Adipose tissue (tissue), 3 donors: ENCODE data around the gene CLGN. TPM values are rescaled to one million over a fixed set of nuclear protein-coding genes. Genes with fewer than 3 reads are reported as not detected.
"Not testable (repeated sequence)": the region's sequence is repeated elsewhere in the genome, so short reads cannot be mapped to it uniquely, and the experiment has no call there.

Experiments used
- H3K27ac ChIP-seq: one replicate; pipeline ENCODE4 v1.5.1; 2013; ENCODE audit warnings: low read depth, low read length
- WGBS, 3 donors: extraction: QIAGEN DNeasy Blood & Tissue Kit; methylation state at CpG; one replicate each; pipeline ENCODE4 v1.1.7; 2013; 5-methylcytosine and 5-hydroxymethylcytosine counted together
- polyA plus RNA-seq, 3 donors: library from polyadenylated mRNA; stranded (reverse); fragments of 200-250 nt; gene quantifications; one replicate each; pipeline ENCODE4 v1.2.3, GENCODE V29; 2013
- donor health status: healthy with polysubstance abuse.
- donor health status: Bipolar disorder and iron deficiency.
- donor health status: healthy.

The CLGN gene
- under 1 TPM; 0.10 to 0.93 (median 0.11) TPM for polyA plus RNA-seq

GRCh38 chr4:140427106-140427918, at the start of gene CLGN:
Gene CLGN (minus strand): TSS chr4:140427648. CDS start chr4:140413078, 14,570 bp downstream.
- WGBS, 3 donors, result 1% methylated on average over 72 to 73 of the region's 73 CpGs
- no peak within 1 kb of the TSS for H3K27ac ChIP-seq

- 75 to 82% (median 80%) methylated on average over 2 of the region's 2 CpGs for WGBS, 3 donors
- no peak overlapping the region for H3K27ac ChIP-seq
These were observed 44.7 kb upstream of the CLGN start for GRCh38 chr4:140472156-140472555.

GRCh38 chr4:140469791-140470733, 42.6 kb upstream of the CLGN start:
- no peak overlapping the region for H3K27ac ChIP-seq
- WGBS, 3 donors, result 60 to 69% (median 69%) methylated on average over 25 to 27 of the region's 27 CpGs

DNA sequence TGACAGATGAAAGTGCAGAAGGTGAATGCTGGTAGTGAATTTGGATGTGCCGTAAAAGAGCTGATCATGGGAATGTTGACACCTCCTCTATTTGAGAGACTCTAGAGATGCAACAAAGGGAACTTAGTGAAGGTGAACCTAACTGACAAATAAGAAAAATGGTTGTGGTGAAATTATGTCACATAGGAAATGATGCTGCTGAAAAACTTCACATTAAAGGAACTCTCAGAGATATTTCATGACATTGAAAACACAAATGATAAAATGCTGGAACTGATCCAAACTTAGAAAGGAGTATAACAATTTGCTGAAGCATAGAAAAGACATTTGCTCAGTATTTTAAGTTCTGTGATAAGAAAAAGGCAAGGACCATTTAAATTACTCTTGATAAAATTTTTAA, 38.7 kb upstream of the CLGN start:
- H3K27ac ChIP-seq, result no peak overlapping the region
- WGBS, 3 donors, result 17 to 100% (median 37%) methylated on average over 1 of the region's 1 CpG

DNA sequence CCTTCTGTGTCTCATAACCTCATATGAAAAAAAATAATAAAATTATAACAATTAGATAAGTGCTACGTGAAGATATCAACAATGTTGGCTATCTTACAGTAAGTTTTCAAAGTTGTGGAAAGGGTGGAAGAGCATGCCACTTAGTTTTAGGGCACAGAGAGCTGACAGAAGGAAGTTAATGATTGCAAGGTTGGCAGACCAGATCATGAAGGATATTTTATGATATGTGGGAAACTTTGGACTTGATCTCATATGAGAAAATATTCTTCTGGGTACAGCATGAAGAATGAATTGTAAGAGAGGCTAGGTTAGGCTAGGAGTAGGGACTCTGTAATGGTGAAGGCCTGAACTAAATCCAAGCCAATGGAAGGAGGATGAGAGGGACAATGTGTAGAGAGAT, 36.2 kb upstream of the CLGN start:
- WGBS, 3 donors, result 32 to 73% (median 66%) methylated on average over 1 of the region's 1 CpG
- H3K27ac ChIP-seq, result no peak overlapping the region

DNA sequence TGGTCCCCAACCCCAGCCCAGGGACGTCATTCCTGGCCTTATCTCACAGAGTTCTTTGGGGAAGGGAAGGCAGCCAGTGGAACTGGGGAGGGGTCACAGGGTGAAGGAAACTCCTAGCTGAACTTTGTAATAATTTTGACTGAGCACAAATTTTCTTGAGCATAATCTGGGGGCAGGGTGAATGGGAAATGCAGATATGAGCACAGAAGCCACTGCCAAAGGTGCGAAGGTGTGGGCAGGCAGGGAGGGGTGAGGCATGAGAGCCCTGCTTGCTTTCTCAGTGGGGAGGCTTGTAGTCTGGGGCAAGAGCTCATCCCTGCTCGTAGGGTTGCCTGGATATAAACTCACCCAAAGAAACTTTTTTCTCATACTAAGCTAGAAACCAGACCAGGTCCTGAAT, 35.7 kb upstream of the CLGN start:
- H3K27ac ChIP-seq, result no peak overlapping the region
- WGBS, 3 donors, result 47 to 78% (median 65%) methylated on average over 3 of the region's 3 CpGs

- WGBS, 3 donors, result 52 to 59% (median 56%) methylated on average over 3 of the region's 3 CpGs
- H3K27ac ChIP-seq, result no peak overlapping the region
These were observed 22.9 kb upstream of the CLGN start for GRCh38 chr4:140450352-140450751.

DNA sequence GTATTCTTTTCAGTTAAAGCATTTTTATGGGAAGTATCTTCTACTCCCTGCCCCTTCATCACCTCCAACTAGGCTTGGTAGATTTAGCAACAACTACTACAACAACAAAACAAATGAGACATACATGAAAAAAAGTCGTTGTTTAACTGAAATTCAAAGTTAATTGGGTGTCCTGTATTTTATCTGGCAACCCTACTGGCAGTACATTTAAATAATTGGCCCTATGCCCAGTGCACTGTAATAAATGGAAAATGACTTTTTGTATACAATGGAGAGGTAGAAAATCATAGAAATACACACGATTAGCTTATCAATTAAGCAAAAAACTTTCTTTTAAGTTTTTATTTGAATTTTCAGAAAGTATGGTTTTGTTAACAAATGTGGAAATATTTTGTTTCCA, 21.4 kb upstream of the CLGN start:
- 46 to 56% (median 49%) methylated on average over 2 of the region's 2 CpGs for WGBS, 3 donors
- H3K27ac ChIP-seq, result no peak overlapping the region

DNA sequence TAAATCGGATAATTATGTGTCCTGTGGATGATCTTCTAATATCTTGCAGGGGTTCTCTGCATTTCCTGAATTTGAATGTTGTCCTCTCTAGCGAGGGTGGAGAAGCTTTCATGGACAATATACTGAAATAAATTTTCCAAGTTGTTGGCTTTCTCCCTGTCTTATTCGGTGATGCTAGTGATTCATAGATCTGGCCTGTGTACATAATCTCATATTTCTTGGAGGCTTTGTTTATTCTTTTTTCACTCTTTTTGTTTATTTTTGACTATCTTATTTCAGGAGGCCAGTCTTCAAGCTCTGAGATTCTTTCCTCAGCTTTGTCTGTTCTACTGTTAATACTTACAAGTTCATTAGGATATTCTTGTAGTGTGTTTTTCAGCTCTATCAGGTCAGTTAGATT, 20.7 kb upstream of the CLGN start:
- 46 to 65% (median 56%) methylated on average over 3 of the region's 3 CpGs for WGBS, 3 donors
- H3K27ac ChIP-seq, result no peak overlapping the region

- H3K27ac ChIP-seq, result not testable (repeated sequence)
- WGBS, 3 donors, result 76 to 93% (median 89%) methylated on average over 4 of the region's 4 CpGs
These were observed 16.9 kb upstream of the CLGN start for GRCh38 chr4:140444347-140444746.

DNA sequence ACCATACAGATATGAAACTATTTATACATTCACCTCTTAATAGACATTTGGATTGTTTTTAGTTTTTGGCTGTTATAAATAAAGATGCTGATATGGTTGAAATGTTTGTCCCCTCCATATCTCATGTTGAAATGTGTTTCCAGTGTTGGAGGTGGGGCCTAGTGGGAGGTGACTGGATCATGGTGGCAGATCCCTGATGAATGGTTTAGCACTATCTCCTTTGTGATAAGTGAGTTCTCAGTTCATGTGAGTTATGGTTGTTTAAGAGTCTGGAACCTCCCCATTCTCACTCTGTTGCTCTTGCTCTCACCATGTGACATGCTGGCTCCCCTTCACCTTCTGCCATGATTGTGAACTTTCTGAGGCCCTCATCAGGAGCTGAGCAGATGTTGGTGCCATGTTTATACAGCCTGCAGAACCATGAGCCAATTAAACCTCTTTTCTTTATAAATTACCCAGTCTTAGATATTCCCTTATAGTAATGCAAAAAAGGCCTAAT, 12.2 kb upstream of the CLGN start:
- no peak overlapping the region for H3K27ac ChIP-seq

- H3K27ac ChIP-seq, result no peak overlapping the region
- WGBS, 3 donors, result 29 to 43% (median 36%) methylated on average over 7 of the region's 7 CpGs
These were observed 547 bp upstream of the CLGN start for GRCh38 chr4:140427919-140428471.

- 4 to 7% (median 6%) methylated on average over 23 of the region's 23 CpGs for WGBS, 3 donors
- H3K27ac ChIP-seq, result no peak overlapping the region
These were observed 790 bp downstream of the CLGN start for GRCh38 chr4:140426610-140427105.

DNA sequence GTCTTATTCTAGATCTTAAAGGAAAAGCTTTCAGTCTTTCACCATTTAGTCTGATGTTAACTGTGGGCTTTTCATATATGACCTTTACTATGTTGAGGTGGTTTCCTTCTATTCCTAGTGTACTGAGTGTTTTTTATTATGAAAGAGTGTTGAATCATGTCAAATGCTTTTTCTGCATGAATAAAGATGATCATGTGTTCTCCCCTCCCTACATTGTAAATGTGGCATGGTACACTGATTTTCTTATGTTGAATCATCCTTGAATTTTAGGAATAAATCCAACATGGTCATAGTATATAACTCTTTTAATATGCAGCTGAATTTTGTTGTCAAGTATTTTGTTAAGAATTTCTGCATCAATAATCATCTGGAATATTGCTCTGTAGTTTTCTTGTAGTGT, 4.3 kb downstream of the CLGN start:
- no peak overlapping the region for H3K27ac ChIP-seq

DNA sequence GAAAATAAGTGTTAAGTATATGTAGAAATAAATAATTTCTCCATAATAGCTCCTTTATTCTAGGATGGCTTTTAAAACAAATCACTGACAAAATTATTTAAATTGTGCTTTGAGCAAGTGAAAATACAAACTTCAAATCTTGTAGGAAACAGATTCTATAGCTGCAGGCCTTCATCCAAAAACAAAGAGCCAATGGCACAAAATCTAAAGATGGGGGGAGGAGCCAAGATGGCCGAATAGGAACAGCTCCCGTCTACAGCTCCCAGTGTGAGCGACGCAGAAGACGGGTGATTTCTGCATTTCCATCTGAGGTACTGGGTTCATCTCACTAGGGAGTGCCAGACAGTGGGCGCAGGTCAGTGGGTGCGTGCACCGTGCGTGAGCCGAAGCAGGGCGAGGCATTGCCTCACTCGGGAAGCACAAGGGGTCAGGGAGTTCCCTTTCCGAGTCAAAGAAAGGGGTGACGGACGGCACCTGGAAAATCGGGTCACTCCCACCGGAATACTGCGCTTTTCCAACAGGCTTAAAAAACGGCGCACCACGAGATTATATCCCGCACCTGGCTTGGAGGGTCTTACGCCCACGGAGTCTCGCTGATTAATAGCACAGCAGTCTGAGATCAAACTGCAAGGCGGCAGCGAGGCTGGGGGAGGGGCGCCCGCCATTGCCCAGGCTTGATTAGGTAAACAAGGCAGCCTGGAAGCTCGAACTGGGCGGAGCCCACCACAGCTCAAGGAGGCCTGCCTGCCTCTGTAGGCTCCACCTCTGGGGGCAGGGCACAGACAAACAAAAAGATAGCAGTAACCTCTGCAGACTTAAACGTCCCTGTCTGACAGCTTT, 14.1 kb downstream of the CLGN start:
- WGBS, 3 donors, result 83 to 91% (median 89%) methylated on average over 23 to 30 of the region's 32 CpGs
- not testable (repeated sequence) for H3K27ac ChIP-seq

DNA sequence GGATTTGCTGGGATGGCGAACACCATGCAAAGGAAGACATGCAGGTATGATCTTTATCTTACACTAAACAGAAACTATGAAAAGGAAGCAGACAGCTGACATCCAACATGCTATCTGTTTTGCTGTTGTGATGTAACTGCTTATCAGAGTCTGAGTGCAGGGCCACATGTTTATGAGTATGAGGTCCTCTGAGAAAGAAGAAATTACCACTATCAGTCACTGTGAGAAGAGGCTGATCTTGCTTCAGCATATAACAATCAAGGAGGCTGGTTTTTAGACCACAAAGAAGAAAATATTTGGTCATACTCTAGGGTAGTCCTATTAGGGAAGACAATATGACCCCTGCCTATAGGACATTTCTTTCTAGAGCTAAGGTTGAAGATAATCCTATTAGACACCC, 18.5 kb downstream of the CLGN start:
- no peak overlapping the region for H3K27ac ChIP-seq
- 92 to 100% (median 96%) methylated on average over 1 of the region's 1 CpG for WGBS, 3 donors

- no peak overlapping the region for H3K27ac ChIP-seq
These were observed 21.2 kb downstream of the CLGN start for GRCh38 chr4:140406292-140406691.

- 76 to 83% (median 81%) methylated on average over 2 of the region's 2 CpGs for WGBS, 3 donors
- no peak overlapping the region for H3K27ac ChIP-seq
These were observed 27.3 kb downstream of the CLGN start for GRCh38 chr4:140400111-140400510.
